ENCODE results near the gene RAB6B. TPM values are rescaled to one million over a fixed set of nuclear protein-coding genes. Genes with fewer than 3 reads are reported as not detected.

Gene RAB6B
- total RNA-seq, 1 donor from 2014 or later = 11.0 TPM

GRCh38 chr3:133905376-133905775 is 9.7 kb upstream of the RAB6B start:
- Mint-ChIP-seq H3K27me3 (ENCODE audit: low read depth) (peaks cover 39% of the 10 kb centered on the region), H3K4me3 (no peak overlapping the region), H3K27ac (no peak overlapping the region), H3K9me3 (peaks cover 11% of the 10 kb centered on the region), H3K36me3 (no peaks in the 10 kb centered on the region), H3K4me1 (no peaks in the 10 kb centered on the region)
- TF ChIP-seq CTCF (IDR thresholded peaks at IDR 0.05; ENCODE audit: unreplicated experiment) = no peak
- no peak for DNase-seq (ENCODE audit: low spot score in 2 of 2, unreplicated experiment in 2 of 2)

DNA sequence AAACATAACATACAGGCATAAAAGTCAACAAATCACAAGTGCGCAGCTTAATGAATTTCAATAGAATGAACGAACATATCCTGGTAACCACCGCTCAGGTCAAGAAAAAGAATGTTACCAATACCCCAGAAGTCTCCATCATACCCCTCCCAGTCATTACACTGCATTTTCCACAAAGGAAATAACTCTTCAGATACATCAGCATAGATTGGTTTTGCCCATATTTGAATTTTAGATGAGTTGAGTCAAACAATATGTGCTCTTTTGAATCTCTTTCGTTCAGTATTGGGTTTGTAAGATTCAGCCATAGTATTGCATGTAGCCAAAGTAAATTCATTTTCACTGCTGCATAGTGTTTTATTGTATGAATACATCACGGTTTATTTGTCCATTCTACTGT is 6.2 kb upstream of the RAB6B start:
- H3K27me3 Mint-ChIP-seq (ENCODE audit: low read depth) = peaks cover 62% of the 10 kb centered on the region
- no peak for DNase-seq (ENCODE audit: low spot score in 2 of 2, unreplicated experiment in 2 of 2)
- no peaks in the 10 kb centered on the region for H3K36me3 Mint-ChIP-seq
- no peak overlapping the region for H3K4me3 Mint-ChIP-seq
- H3K4me1 Mint-ChIP-seq = no peaks in the 10 kb centered on the region
- H3K27ac Mint-ChIP-seq = no peak overlapping the region
- TF ChIP-seq CTCF (IDR thresholded peaks at IDR 0.05; ENCODE audit: unreplicated experiment) = no peak
- H3K9me3 Mint-ChIP-seq = peaks cover 11% of the 10 kb centered on the region

GRCh38 chr3:133901083-133901482 is 5.4 kb upstream of the RAB6B start:
- peaks cover 70% of the 10 kb centered on the region for H3K27me3 Mint-ChIP-seq (ENCODE audit: low read depth)
- TF ChIP-seq CTCF (IDR thresholded peaks at IDR 0.05; ENCODE audit: unreplicated experiment) = no peak
- DNase-seq (ENCODE audit: low spot score in 2 of 2, unreplicated experiment in 2 of 2) = no peak

GRCh38 chr3:133899311-133899710 is 3.6 kb upstream of the RAB6B start:
- no peak for TF ChIP-seq CTCF (IDR thresholded peaks at IDR 0.05; ENCODE audit: unreplicated experiment)
- no peak overlapping the region for H3K4me3 Mint-ChIP-seq
- no peak for DNase-seq (ENCODE audit: low spot score in 2 of 2, unreplicated experiment in 2 of 2)
- no peak overlapping the region for H3K27ac Mint-ChIP-seq
- peaks cover 11% of the 10 kb centered on the region for H3K9me3 Mint-ChIP-seq
- peaks cover 2% of the 10 kb centered on the region for H3K4me1 Mint-ChIP-seq
- no peaks in the 10 kb centered on the region for H3K36me3 Mint-ChIP-seq
- peaks cover 64% of the 10 kb centered on the region for H3K27me3 Mint-ChIP-seq (ENCODE audit: low read depth)

More at GRCh38 chr3:133901083-133901482, 5.4 kb upstream of the RAB6B start:
- peaks cover 11% of the 10 kb centered on the region for H3K9me3 Mint-ChIP-seq
- no peaks in the 10 kb centered on the region for H3K36me3 Mint-ChIP-seq
- H3K4me1 Mint-ChIP-seq = no peaks in the 10 kb centered on the region
- no peak overlapping the region for H3K27ac Mint-ChIP-seq
- H3K4me3 Mint-ChIP-seq = no peak overlapping the region

DNA sequence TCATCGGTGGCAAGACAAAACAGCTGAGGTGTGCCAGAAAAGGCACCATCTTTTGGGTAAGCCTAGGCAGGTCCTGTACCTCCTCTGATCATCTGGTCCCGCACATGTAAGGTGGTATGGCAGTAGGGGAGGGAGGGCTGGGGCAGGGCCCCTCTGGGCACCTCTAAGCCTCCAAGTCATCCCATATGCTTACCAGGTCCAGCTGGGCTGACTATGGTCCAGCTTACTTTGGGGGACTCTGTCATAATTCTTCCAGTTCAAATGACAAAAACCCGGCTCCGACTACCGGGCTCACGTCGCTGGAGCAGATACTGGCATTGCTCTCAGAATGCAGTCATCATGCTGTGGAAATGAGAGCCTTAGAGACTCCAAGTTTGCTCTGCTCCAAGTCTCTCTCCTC is 1.9 kb upstream of the RAB6B start:
- DNase-seq (ENCODE audit: low spot score in 2 of 2, unreplicated experiment in 2 of 2) = no peak
- Mint-ChIP-seq H3K4me3 (peak overlapping the region; percentile 87), H3K36me3 (no peaks in the 10 kb centered on the region), H3K9me3 (peaks cover 3% of the 10 kb centered on the region), H3K27me3 (ENCODE audit: low read depth) (peaks cover 70% of the 10 kb centered on the region), H3K4me1 (peaks cover 6% of the 10 kb centered on the region), H3K27ac (no peak overlapping the region)
- TF ChIP-seq CTCF (IDR thresholded peaks at IDR 0.05; ENCODE audit: unreplicated experiment) = no peak
